COR-L47 (cell line): ENCODE measurements around the gene NTN3.
"Not testable (repeated sequence)": the region's sequence is repeated elsewhere in the genome, so short reads cannot be mapped to it uniquely, and the experiment has no call there.

ENCODE experiments used
- DNase-seq: peaks from one replicate; lab custom pipeline; 2025; lab: John Stamatoyannopoulos, UW

The NTN3 gene

GRCh38 chr16:2479996-2480395 is 8.9 kb downstream of the NTN3 start:
- not testable (repeated sequence) for DNase-seq

GRCh38 chr16:2480948-2481347 is 9.9 kb downstream of the NTN3 start:
- no peak for DNase-seq

GRCh38 chr16:2481676-2482075 is 10.6 kb downstream of the NTN3 start:
- no peak for DNase-seq

GRCh38 chr16:2482249-2482648 is 11.2 kb downstream of the NTN3 start:
- no peak for DNase-seq

GRCh38 chr16:2482708-2483534 is 11.8 kb downstream of the NTN3 start:
- peak; percentile 33 for DNase-seq

GRCh38 chr16:2483939-2484897 is 13.1 kb downstream of the NTN3 start:
- DNase-seq: no peak

- no peak for DNase-seq
Observed at GRCh38 chr16:2484898-2485508, 13.9 kb downstream of the NTN3 start.

- no peak for DNase-seq
Observed at GRCh38 chr16:2485811-2486507, 14.9 kb downstream of the NTN3 start.

GRCh38 chr16:2486645-2487516 is 15.8 kb downstream of the NTN3 start:
- no peak for DNase-seq

GRCh38 chr16:2487517-2487842 is 16.4 kb downstream of the NTN3 start:
- DNase-seq: no peak

- DNase-seq: no peak
Observed at GRCh38 chr16:2487903-2488531, 16.9 kb downstream of the NTN3 start.

GRCh38 chr16:2489581-2489980 is 18.5 kb downstream of the NTN3 start:
- no peak for DNase-seq

- no peak for DNase-seq
Observed at GRCh38 chr16:2490190-2491105, 19.4 kb downstream of the NTN3 start.

GRCh38 chr16:2492292-2492691 is 21.2 kb downstream of the NTN3 start:
- DNase-seq: no peak

- no peak for DNase-seq
Observed at GRCh38 chr16:2493605-2494004, 22.5 kb downstream of the NTN3 start.

- no peak for DNase-seq
Observed at GRCh38 chr16:2494616-2495015, 23.5 kb downstream of the NTN3 start.

- DNase-seq: no peak
Observed at GRCh38 chr16:2495041-2495440, 23.9 kb downstream of the NTN3 start.

- no peak for DNase-seq
Observed at GRCh38 chr16:2496223-2497115, 25.4 kb downstream of the NTN3 start.
